SU-DHL-6 (cell line): Measurements from ENCODE around the gene PXT1.
A peak's percentile ranks its signal among the peaks of the same experiment; 100 is the strongest.

Experiments
- H2AFZ ChIP-seq: fragments of 200-600 bp; sonication (generic); 2 replicates; pipeline ENCODE4 v1.6.1; 2014; ENCODE audit warnings: low read depth, mild to moderate bottlenecking, moderate library complexity, mixed read lengths, antibody characterized with exemption, low read length; ENCODE audit not compliant: severe bottlenecking
- H3F3A ChIP-seq: fragments of 200-600 bp; shearing (Covaris generic); 2 replicates; pipeline ENCODE4 v1.6.0; 2016; ENCODE audit warnings: antibody characterized with exemption, mild to moderate bottlenecking; ENCODE audit not compliant: insufficient read depth
- H3K27ac ChIP-seq: fragments of 200-600 bp; sonication (generic); 2 replicates; pipeline ENCODE4 v1.5.1; 2016; ENCODE audit warnings: low read depth, mild to moderate bottlenecking, low read length, moderate library complexity, mixed read lengths
- H3K27me3 ChIP-seq: fragments of 200-600 bp; sonication (generic), shearing (Covaris generic); 2 replicates; pipeline ENCODE4 v1.6.0; 2014; ENCODE audit warnings: mild to moderate bottlenecking, low read length
- H3K36me3 ChIP-seq: fragments of 200-600 bp; sonication (generic); 2 replicates; pipeline ENCODE4 v1.6.1; 2014; ENCODE audit warnings: mild to moderate bottlenecking, low read length, mixed read lengths
- H3K4me2 ChIP-seq: fragments of 300-600, 200-600 bp; shearing (Covaris generic), sonication (generic); 2 replicates; pipeline ENCODE4 v1.6.0; 2014; ENCODE audit warnings: low read length, low read depth, mild to moderate bottlenecking; ENCODE audit not compliant: poor library complexity, severe bottlenecking
- H3K4me3 ChIP-seq: fragments of 200-600 bp; sonication (generic); 2 replicates; pipeline ENCODE4 v1.5.1; 2014; ENCODE audit warnings: antibody characterized with exemption, low read length, mild to moderate bottlenecking, mixed read lengths; ENCODE audit not compliant: insufficient read depth, poor library complexity, severe bottlenecking
- H3K79me2 ChIP-seq: fragments of 200-600 bp; sonication (generic); 2 replicates; pipeline ENCODE4 v1.6.1; 2014; ENCODE audit warnings: mild to moderate bottlenecking, low read length, moderate library complexity; ENCODE audit not compliant: insufficient read depth
- H3K9ac ChIP-seq: fragments of 200-600 bp; sonication (generic); 2 replicates; pipeline ENCODE4 v1.7.0; 2014; ENCODE audit warnings: mild to moderate bottlenecking, low read length
- H3K9me2 ChIP-seq: fragments of 200-600 bp; sonication (generic); replicated peaks from 2 replicates; pipeline ENCODE4 v1.6.1; 2014; ENCODE audit warnings: low read length; ENCODE audit not compliant: insufficient read depth
- H3K9me3 ChIP-seq: fragments of 200-600 bp; sonication (generic); 2 replicates; pipeline ENCODE4 v1.6.1; 2014; ENCODE audit warnings: low read length, mixed read lengths; ENCODE audit not compliant: insufficient read depth
- H4K20me1 ChIP-seq: fragments of 200-600 bp; sonication (generic); 2 replicates; pipeline ENCODE4 v1.6.1; 2014; ENCODE audit warnings: low read depth, mild to moderate bottlenecking, antibody characterized with exemption, low read length, moderate library complexity, mixed read lengths
- EZH2phosphoT487 ChIP-seq: fragments of 200-600 bp; sonication (generic), shearing (Covaris generic); conservative IDR thresholded peaks from 2 replicates; pipeline ENCODE4 v1.6.1; 2018; ENCODE audit warnings: mild to moderate bottlenecking, antibody characterized with exemption, low read length, moderate library complexity, mixed read lengths
- TF ChIP-seq, protein P1 (sequence below): fragments of 200-600 bp; sonication (generic); IDR thresholded peaks from one replicate; pipeline ENCODE4 v1.5.1; 2017; ENCODE audit warnings: antibody characterized with exemption, mild to moderate bottlenecking, low read length, moderate library complexity; ENCODE audit not compliant: insufficient read depth, poor library complexity, severe bottlenecking

Gene PXT1

DNA sequence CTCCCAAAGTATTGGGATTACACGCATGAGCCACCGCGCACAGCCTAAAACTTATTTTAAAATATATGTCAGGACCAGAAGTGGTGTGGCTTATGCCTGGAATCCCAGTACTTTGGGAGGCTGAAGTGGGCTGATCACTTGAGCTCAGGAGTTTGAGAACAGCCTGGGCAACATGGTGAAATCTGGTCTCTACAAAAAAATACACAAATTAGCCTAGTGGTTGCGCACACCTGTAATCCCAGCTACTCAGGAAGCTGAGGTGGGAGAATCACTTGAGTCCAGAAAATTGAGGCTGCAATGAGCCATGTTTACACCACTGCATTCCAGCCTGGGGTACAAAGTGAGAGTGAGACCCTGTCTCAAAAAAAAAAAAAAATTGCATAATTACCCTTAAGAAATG is 13.7 kb downstream of the PXT1 start:
- Histone ChIP-seq H3K9me3 (no peaks in the 10 kb centered on the region), H3K79me2 (no peaks in the 10 kb centered on the region), H3K9me2 (no peaks in the 10 kb centered on the region), H3K27ac (no peak overlapping the region), H3K27me3 (no peaks in the 10 kb centered on the region), H3K4me2 (no peak overlapping the region), H3K36me3 (no peaks in the 10 kb centered on the region), H3K4me3 (no peak overlapping the region), H4K20me1 (no peaks in the 10 kb centered on the region), H3K9ac (no peak overlapping the region), H2AFZ (no peak overlapping the region), H3F3A (peaks cover 13% of the 10 kb centered on the region)
- TF ChIP-seq EZH2phosphoT487, result no peak
- TF ChIP-seq, protein P1, sequence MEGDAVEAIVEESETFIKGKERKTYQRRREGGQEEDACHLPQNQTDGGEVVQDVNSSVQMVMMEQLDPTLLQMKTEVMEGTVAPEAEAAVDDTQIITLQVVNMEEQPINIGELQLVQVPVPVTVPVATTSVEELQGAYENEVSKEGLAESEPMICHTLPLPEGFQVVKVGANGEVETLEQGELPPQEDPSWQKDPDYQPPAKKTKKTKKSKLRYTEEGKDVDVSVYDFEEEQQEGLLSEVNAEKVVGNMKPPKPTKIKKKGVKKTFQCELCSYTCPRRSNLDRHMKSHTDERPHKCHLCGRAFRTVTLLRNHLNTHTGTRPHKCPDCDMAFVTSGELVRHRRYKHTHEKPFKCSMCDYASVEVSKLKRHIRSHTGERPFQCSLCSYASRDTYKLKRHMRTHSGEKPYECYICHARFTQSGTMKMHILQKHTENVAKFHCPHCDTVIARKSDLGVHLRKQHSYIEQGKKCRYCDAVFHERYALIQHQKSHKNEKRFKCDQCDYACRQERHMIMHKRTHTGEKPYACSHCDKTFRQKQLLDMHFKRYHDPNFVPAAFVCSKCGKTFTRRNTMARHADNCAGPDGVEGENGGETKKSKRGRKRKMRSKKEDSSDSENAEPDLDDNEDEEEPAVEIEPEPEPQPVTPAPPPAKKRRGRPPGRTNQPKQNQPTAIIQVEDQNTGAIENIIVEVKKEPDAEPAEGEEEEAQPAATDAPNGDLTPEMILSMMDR, result peak; percentile 19

DNA sequence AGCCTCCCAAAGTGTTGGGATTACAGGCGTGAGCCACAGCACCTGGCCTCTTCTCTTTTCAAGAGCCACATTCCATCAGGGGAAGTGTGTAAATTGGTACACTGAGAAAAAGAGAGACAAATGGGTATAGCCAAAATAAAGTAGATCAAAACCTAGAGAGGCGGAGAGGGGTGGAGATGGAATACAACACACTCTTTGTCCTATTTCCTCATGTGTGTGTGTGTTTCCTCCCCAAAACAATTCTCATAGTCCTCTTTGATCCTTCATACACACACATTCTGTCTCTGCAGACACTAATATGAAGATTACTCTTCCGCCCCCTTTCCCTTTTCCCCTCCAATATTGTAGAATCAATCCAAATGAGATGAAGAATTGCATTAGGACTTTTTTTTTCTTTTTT is 16.0 kb downstream of the PXT1 start:
- no peak overlapping the region for H3K9ac ChIP-seq
- H3K9me2 ChIP-seq, result no peaks in the 10 kb centered on the region
- H3K27me3 ChIP-seq, result no peaks in the 10 kb centered on the region
- H3K27ac ChIP-seq, result no peak overlapping the region
- no peak overlapping the region for H2AFZ ChIP-seq
- no peaks in the 10 kb centered on the region for H3K79me2 ChIP-seq
- H3F3A ChIP-seq, result peaks cover 15% of the 10 kb centered on the region
- TF ChIP-seq, protein P1, result no peak
- no peak for TF ChIP-seq EZH2phosphoT487
- H3K9me3 ChIP-seq, result no peaks in the 10 kb centered on the region
- H3K4me3 ChIP-seq, result no peak overlapping the region
- no peaks in the 10 kb centered on the region for H4K20me1 ChIP-seq
- no peak overlapping the region for H3K4me2 ChIP-seq
- no peaks in the 10 kb centered on the region for H3K36me3 ChIP-seq

DNA sequence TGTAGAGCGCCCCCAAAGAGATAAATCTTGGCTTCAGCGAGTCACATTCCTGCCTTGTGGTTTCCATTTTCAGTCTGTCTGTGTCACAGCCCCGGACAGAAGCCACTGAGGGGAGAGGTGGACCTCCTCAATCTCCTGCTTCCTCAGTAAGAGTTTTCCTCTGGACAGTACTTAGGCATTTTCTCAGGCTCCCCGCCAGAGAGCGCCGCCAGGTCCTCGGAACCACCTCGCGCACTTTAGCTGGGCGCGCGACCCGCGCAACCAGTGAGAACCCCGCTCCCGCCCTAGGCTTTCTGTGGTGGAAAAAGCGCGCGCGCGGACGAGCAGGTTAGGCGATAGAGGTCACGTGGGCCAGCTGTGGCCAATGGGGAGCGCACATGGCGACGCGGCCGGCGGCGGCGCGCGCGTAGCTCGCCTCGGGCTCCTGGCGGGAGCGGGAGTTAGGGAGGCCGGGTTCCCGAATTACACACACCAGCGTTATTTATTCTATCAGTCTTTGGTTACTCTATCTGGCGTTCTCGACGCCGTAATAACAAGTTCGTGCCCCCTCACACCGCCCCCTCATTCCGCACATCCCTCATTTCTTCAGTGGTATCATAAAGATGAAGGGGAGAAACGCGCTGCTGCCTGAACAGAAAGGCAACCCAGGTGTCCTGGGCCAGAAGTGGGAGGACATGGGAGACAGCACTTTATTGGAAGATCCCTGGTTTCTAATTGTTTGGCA is 19.4 kb downstream of the PXT1 start:
- no peaks in the 10 kb centered on the region for H3K27me3 ChIP-seq
- H4K20me1 ChIP-seq, result no peaks in the 10 kb centered on the region
- no peaks in the 10 kb centered on the region for H3K36me3 ChIP-seq
- H3K9ac ChIP-seq, result peak overlapping the region; percentile 62
- H3K4me3 ChIP-seq, result peak overlapping the region; percentile 47
- peak overlapping the region; percentile 98 for H2AFZ ChIP-seq
- H3F3A ChIP-seq, result peaks cover 15% of the 10 kb centered on the region
- no peaks in the 10 kb centered on the region for H3K79me2 ChIP-seq
- TF ChIP-seq, protein P1, result peak; percentile 94
- no peak for TF ChIP-seq EZH2phosphoT487
- no peaks in the 10 kb centered on the region for H3K9me3 ChIP-seq
- peak overlapping the region; percentile 67 for H3K4me2 ChIP-seq
- H3K27ac ChIP-seq, result peak overlapping the region; percentile 36
- H3K9me2 ChIP-seq, result no peaks in the 10 kb centered on the region
